HCT116 (cell line): ENCODE results near the gene DOCK9.

Source experiments
- EZH2phosphoT487 ChIP-seq: fragments of 200-600 bp; IDR thresholded peaks from 2 replicates; pipeline ENCODE4 v1.6.1; 2018; ENCODE audit warnings: antibody characterized with exemption, borderline replicate concordance
- POLR2AphosphoS5 ChIP-seq: IDR thresholded peaks from 2 replicates; pipeline ENCODE4 v1.6.1; 2011; ENCODE audit warnings: mild to moderate bottlenecking, low read depth, low read length, moderate library complexity
- SIN3A ChIP-seq: IDR thresholded peaks from 2 replicates; pipeline ENCODE4 v1.6.1; 2012; ENCODE audit warnings: low read depth
- TF ChIP-seq, protein P1 (sequence below), 3 experiments: fragments of 200-600 bp in 1 of 3; sonication (generic) in 1 of 3; IDR thresholded peaks in 2 of 3; conservative IDR thresholded peaks in 1 of 3; 2 replicates each; pipeline ENCODE4 v1.5.1; 2012 to 2017; ENCODE audit warnings: low read depth in 2 of 3, low read length in 2 of 3, antibody characterized with exemption in 1 of 3, borderline replicate concordance in 1 of 3, control low read depth in 1 of 3, mild to moderate bottlenecking in 1 of 3, mixed read lengths in 1 of 3, mixed run types in 1 of 3, moderate library complexity in 1 of 3; ENCODE audit not compliant: insufficient read depth in 1 of 3

DNA sequence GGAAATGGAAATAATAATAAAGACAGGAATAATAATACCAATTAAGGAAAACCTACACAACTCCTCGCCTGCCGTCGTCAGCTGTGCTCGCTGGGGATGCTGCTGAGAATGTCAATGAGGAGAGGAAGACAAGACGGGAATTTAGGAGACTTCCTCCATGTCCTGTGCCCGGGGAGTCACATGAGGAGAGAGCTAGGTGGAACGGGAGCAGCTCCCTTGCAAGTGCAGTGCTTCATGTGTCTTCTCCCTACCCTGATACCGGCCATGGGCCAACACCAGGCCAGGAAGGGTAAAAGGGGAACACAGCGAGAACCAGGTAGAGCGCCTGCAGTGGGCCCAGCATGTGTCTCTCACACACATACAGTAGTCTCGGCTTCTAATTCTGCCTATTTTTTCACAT lies 11.8 kb downstream of the DOCK9 start:
- TF ChIP-seq, protein P1, sequence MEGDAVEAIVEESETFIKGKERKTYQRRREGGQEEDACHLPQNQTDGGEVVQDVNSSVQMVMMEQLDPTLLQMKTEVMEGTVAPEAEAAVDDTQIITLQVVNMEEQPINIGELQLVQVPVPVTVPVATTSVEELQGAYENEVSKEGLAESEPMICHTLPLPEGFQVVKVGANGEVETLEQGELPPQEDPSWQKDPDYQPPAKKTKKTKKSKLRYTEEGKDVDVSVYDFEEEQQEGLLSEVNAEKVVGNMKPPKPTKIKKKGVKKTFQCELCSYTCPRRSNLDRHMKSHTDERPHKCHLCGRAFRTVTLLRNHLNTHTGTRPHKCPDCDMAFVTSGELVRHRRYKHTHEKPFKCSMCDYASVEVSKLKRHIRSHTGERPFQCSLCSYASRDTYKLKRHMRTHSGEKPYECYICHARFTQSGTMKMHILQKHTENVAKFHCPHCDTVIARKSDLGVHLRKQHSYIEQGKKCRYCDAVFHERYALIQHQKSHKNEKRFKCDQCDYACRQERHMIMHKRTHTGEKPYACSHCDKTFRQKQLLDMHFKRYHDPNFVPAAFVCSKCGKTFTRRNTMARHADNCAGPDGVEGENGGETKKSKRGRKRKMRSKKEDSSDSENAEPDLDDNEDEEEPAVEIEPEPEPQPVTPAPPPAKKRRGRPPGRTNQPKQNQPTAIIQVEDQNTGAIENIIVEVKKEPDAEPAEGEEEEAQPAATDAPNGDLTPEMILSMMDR (IDR thresholded peaks at IDR 0.05 in 2 of 3, conservative IDR thresholded peaks at IDR 0.05 in 1 of 3; ENCODE audit: borderline replicate concordance in 1 of 3, insufficient read depth in 1 of 3, low read depth in 2 of 3, low read length in 2 of 3), result no peak
- TF ChIP-seq POLR2AphosphoS5 (no peak), EZH2phosphoT487 (no peak), SIN3A (no peak)
